ENCODE results near the gene TPSG1. TPM values are rescaled to one million over a fixed set of nuclear protein-coding genes. Genes with fewer than 3 reads are reported as not detected.
A peak's percentile ranks its signal among the peaks of the same experiment; 100 is the strongest.
"Not testable (repeated sequence)": the region's sequence is repeated elsewhere in the genome, so short reads cannot be mapped to it uniquely, and the experiment has no call there.

Gene TPSG1
- total and polyA plus RNA-seq, 7 donors, result 1.4 to 73.9 (median 40.7) TPM; not detected in 3

DNA sequence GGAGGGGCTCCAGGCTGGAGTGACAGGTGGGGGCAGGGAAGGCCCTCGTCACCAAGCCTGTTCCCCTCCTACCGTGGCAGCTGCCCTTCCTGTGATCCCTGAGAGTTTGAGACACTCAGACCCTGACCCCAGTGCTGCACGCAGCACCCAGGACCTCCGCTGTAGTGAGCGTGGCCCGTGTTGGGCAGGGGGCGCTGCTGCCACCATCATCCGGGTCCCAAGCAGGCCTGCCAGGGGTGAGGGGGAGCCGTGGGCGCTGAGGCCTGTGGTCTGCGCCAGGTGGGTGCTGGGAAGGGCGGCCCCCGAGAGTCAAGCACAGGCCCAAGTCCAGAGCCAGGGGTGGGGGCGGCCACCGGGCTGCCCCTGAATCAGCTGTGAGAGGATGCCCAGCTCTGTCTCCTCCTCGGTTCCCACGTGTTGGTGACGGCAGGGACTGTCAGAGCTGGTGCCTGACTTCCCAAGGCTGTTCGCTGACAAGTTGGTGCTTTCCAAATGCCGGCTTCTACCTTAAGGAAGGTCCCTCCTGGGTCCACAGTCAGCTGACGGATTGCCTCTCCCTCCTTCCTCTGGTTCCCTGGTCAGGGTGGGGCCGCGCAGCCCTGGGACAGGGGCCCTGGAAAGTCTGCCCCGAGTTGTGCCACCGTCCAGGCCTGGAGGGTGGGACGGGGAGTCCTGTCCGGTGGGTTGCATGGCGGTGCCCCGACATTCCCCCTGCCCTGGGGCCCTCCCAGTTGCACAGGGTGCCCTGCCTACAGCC, 31.1 kb downstream of the TPSG1 start:
- intact Hi-C loops (cut with DNase I), result loop anchor here (1.0 to 2.0 kb wide), 2 partner anchors 43 to 88 kb away; no protein-coding TSS in a partner anchor
- peak overlapping the region; percentile 79 to 90 (median 85) for H3K27ac ChIP-seq

GRCh38 chr16:1193143-1193824, 31.8 kb downstream of the TPSG1 start:
- Histone ChIP-seq H3K27me3 (no peaks in the 10 kb centered on the region), H3K4me1 (peaks cover 0 to 61% (median 52%) of the 10 kb centered on the region in 4 donors), H3K4me3 (no peak overlapping the region), H3K27ac (peak overlapping the region; percentile 79 to 90 (median 85)), H3K36me3 (peaks cover 0 to 15% (median 6%) of the 10 kb centered on the region in 4 donors), H3K9me3 (no peaks in the 10 kb centered on the region)
- peak; percentile 92 for DNase-seq
- WGBS, 2 donors, result 45 to 63% methylated on average over 30 of the region's 30 CpGs
- intact Hi-C loops (cut with DNase I), result no loop called here
- TF ChIP-seq EP300 (IDR thresholded peaks at IDR 0.05), result peak in 1 of 4 donors; percentile 64
- TF ChIP-seq POLR2A (IDR thresholded peaks at IDR 0.05), result no peak
- TF ChIP-seq CTCF (IDR thresholded peaks at IDR 0.05), result no peak
- TF ChIP-seq POLR2AphosphoS5 (IDR thresholded peaks at IDR 0.05), result peak; percentile 19 to 77 (median 61)

More for the DNA sequence above, 31.1 kb downstream of the TPSG1 start:
- no peak overlapping the region for H3K4me3 ChIP-seq
- no peak for TF ChIP-seq EP300 (IDR thresholded peaks at IDR 0.05)
- no peak for TF ChIP-seq POLR2AphosphoS5 (IDR thresholded peaks at IDR 0.05)
- no peak for TF ChIP-seq CTCF (IDR thresholded peaks at IDR 0.05)
- TF ChIP-seq POLR2A (IDR thresholded peaks at IDR 0.05), result no peak
- H3K9me3 ChIP-seq, result no peaks in the 10 kb centered on the region
- 70 to 76% methylated on average over 29 of the region's 29 CpGs for WGBS, 2 donors
- H3K27me3 ChIP-seq, result no peaks in the 10 kb centered on the region
- H3K4me1 ChIP-seq, result peaks cover 0 to 55% (median 50%) of the 10 kb centered on the region in 4 donors
- no peak for DNase-seq
- H3K36me3 ChIP-seq, result peaks cover 0 to 20% (median 6%) of the 10 kb centered on the region in 4 donors

- H3K4me1 ChIP-seq, result peaks cover 0 to 62% (median 52%) of the 10 kb centered on the region in 4 donors
- 72 to 74% methylated on average over 9 of the region's 9 CpGs for WGBS, 2 donors
- H3K27me3 ChIP-seq, result no peaks in the 10 kb centered on the region
- no peaks in the 10 kb centered on the region for H3K9me3 ChIP-seq
- no peak overlapping the region for H3K4me3 ChIP-seq
- TF ChIP-seq EP300 (IDR thresholded peaks at IDR 0.05) (no peak), POLR2AphosphoS5 (IDR thresholded peaks at IDR 0.05) (peak in 1 of 4 donors; percentile 15)
- peaks cover 0 to 14% (median 6%) of the 10 kb centered on the region in 4 donors for H3K36me3 ChIP-seq
- no peak for DNase-seq
- intact Hi-C loops (cut with DNase I), result no loop called here
- peak overlapping the region; percentile 79 to 90 (median 85) for H3K27ac ChIP-seq
These were observed 32.5 kb downstream of the TPSG1 start for GRCh38 chr16:1192384-1193073.

GRCh38 chr16:1190789-1191188, 34.3 kb downstream of the TPSG1 start:
- DNase-seq; H3K36me3 ChIP-seq; intact Hi-C loops (cut with DNase I); H3K4me3 ChIP-seq; H3K27me3 ChIP-seq; H3K9me3 ChIP-seq: not testable (repeated sequence)
- WGBS, 2 donors, result 84 to 89% methylated on average over 11 of the region's 11 CpGs
- H3K27ac ChIP-seq, result peak overlapping the region; percentile 50 to 90 (median 70)
- H3K4me1 ChIP-seq, result peaks cover 0 to 69% (median 54%) of the 10 kb centered on the region in 4 donors

DNA sequence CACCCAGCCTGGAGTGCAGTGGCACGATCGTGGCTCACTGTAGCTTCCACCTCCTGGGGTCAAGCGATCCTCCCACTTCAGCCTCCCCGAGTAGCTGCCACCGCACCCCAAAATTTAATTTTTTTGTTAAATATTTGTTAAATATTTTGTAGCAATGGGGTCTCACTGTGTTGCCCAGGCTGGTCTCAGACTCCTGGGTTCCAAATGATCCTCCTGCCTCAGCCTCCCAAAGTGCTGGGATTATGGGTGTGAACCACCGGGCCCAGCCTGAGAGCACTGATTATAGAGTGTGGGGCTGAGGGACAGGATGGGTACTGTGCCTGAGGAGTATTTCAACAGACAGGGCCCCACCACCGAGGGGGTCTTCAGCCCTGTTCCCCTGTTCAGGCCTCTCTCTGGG, 35.6 kb downstream of the TPSG1 start:
- Histone ChIP-seq H3K27ac (peak overlapping the region; percentile 8 to 90 (median 68)), H3K4me1 (peaks cover 0 to 68% (median 58%) of the 10 kb centered on the region in 4 donors)
- intact Hi-C loops (cut with DNase I), result no loop called here

More for the DNA sequence above, 35.6 kb downstream of the TPSG1 start:
- DNase-seq, result no peak
- peaks cover 0 to 6% (median 2%) of the 10 kb centered on the region in 4 donors for H3K36me3 ChIP-seq
- WGBS, 2 donors, result 68 to 72% methylated on average over 7 of the region's 7 CpGs
- TF ChIP-seq CTCF (IDR thresholded peaks at IDR 0.05), result no peak
- TF ChIP-seq POLR2A (IDR thresholded peaks at IDR 0.05), result no peak
- no peak for TF ChIP-seq POLR2AphosphoS5 (IDR thresholded peaks at IDR 0.05)
- no peak for TF ChIP-seq EP300 (IDR thresholded peaks at IDR 0.05)
- no peaks in the 10 kb centered on the region for H3K27me3 ChIP-seq
- no peaks in the 10 kb centered on the region for H3K9me3 ChIP-seq
- no peak overlapping the region for H3K4me3 ChIP-seq
